SK-MEL-5 (cell line): ENCODE results near the gene SLC51A. TPM values are rescaled to one million over a fixed set of nuclear protein-coding genes. Genes with fewer than 3 reads are reported as not detected.
"Not testable (repeated sequence)": the region's sequence is repeated elsewhere in the genome, so short reads cannot be mapped to it uniquely, and the experiment has no call there.

ENCODE experiments used
- DNase-seq: peaks from one replicate; pipeline ENCODE4 v3.0.0-alpha.2; 2016; ENCODE audit warnings: low read depth, low spot score
- in situ Hi-C: cut with HindIII; loops from 2 replicates; pipeline ENCODE4 v1.10.0; 2016; ENCODE audit warnings: low sequenced_read_pairs, high pct_unique_total_duplicates, low pct_unique_long_range_greater_than_20kb
- total RNA-seq: library from RNA; depleted of rRNA; stranded (reverse); fragments of >200 nt; shearing (Covaris generic); gene quantifications from 2 replicates; pipeline ENCODE4 v1.2.3, GENCODE V29; 2014

SLC51A gene
- total RNA-seq, 1 experiment from 2014 or later, result not detected

DNA sequence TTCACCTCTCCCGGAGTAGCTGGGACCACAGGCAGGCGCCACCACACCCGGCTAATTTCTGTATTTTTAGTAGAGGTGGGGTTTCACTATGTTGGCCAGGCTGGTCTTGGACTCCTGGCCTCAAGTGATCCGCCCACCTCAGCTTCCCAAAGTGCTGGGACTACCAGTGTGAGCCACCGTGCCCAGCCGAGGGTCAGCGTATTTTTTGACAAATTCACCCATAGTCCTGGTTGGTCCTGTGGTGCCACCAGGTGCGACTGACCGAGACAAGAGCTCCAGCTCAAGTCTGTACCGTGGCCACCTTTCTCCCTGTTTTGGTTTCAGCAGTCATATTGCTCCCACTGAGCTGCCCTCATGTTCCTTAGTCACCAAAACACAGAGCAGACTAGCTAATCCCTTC, 8.8 kb downstream of the SLC51A start:
- in situ Hi-C loops, result no loop called here
- DNase-seq, result no peak

GRCh38 chr3:196225763-196226364, 9.5 kb downstream of the SLC51A start:
- in situ Hi-C loops, result no loop called here
- DNase-seq, result no peak

DNA sequence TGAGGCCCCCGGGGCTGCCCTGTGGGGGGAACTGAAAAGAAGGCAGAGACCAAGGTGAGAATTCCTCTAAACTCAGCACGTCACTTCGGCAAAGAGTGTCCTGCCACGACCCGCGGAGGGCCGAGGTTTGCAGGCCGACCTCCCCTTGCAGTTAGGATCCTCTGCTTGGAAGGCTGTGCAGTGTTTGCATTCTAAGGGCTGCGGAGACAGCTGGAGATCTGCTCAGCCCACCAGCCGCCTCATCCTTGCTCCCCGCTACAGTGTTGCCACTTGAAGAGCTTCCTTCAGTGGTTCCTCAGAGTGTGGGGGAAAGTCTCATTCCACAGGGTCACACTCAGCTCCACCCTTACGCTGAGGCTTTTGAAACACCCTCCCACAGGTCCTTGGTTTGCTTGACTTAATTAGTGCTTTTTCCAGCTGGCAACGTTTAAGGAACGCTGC, 10.8 kb downstream of the SLC51A start:
- DNase-seq, result no peak
- in situ Hi-C loops, result no loop called here

DNA sequence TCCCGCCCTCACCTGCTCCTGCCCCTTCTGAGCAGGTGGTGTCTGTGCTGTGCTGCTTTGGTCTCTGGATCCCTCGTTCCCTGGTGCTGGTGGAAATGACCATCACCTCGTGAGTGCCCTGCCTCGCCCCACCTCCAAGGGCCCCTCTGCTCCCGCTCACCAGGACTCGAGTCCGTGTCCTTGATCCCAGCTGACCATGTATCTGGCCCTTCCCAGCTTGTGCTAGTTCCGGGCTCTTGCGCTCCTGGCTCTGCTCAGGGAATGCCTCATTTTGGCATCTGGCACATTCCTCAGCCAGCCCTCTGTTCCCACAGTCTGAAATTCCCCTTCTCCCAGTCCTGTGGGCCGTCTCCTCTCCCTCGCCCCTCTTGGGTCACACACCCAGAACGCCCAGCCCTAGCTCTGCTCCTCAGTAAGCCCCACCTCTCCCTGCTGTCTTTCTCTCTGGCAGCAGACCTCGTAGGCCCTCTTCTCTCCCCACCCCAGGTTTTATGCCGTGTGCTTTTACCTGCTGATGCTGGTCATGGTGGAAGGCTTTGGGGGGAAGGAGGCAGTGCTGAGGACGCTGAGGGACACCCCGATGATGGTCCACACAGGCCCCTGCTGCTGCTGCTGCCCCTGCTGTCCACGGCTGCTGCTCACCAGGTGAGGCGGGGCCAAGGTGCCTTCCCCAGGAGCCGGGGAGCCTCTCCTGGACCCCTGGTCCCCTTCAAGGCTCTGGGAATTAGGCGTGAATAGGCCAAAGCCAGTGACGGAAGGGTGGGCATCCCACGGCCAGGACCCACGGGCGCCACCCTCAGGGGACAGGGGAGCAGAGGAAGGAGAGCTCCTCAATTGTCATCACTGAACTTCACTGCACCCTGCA, 11.5 kb downstream of the SLC51A start:
- in situ Hi-C loops, result no loop called here
- DNase-seq, result no peak

DNA sequence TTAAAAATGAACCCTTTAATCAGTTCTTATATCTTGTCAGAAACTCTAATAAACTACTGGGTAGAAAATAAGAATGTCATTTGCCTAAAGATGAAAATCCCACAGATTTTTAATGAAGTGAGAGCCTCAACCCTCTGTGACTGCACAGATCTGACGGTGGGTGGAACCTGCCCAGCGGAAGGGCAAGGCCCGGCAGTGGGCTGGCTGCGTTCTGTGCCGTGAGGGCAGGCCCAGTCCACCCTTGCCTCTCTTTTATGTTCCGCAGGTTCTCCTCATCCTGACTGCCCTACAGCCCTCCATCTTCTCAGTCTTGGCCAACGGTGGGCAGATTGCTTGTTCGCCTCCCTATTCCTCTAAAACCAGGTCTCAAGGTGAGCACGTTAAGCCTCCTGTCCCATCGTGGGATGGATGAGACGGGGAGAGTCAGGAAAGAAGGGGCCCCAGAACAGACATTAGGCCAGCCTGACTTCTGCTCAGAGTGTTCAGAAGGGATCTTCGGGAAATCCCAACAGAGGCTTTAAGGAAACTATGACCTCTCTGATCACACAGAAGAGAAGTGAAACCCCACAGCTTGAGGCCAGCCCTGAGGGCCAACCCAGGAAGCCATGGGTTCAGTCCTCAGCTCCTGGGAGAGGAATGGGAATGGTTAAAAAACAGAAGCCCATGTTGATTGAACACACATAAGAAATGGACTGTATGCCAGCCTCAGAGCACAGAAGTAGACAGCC, 16.0 kb downstream of the SLC51A start:
- in situ Hi-C loops, result no loop called here
- DNase-seq, result no peak

- DNase-seq, result no peak
- in situ Hi-C loops, result no loop called here
These were observed 16.5 kb downstream of the SLC51A start for GRCh38 chr3:196232882-196233251.

- DNase-seq, result no peak
- in situ Hi-C loops, result no loop called here
These were observed 19.3 kb downstream of the SLC51A start for GRCh38 chr3:196235452-196236122.

DNA sequence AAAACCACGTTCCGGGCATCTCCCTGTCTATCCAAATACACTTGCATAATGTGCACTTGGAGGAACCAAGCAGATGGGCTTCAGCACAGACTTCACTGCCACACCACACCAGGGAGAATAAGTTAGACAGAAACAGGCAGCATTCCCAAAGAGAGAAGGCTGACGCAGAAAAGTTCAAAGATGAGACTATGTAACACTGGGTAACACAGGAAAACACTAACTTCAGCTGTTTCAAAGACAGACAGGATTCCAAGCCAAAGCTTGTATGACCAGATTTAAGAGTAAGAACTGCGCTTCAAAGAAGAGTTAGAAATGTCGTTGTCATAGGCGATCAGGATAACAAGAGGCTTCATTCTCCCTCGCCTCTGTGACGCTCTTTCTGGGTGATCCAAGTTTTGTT, 19.9 kb downstream of the SLC51A start:
- no peak for DNase-seq

GRCh38 chr3:196237203-196237602, 20.9 kb downstream of the SLC51A start:
- in situ Hi-C loops, result no loop called here
- DNase-seq, result no peak

More for the DNA sequence above, 19.9 kb downstream of the SLC51A start:
- in situ Hi-C loops, result no loop called here

GRCh38 chr3:196238612-196239560, 22.6 kb downstream of the SLC51A start:
- DNase-seq, result no peak
- in situ Hi-C loops, result no loop called here

DNA sequence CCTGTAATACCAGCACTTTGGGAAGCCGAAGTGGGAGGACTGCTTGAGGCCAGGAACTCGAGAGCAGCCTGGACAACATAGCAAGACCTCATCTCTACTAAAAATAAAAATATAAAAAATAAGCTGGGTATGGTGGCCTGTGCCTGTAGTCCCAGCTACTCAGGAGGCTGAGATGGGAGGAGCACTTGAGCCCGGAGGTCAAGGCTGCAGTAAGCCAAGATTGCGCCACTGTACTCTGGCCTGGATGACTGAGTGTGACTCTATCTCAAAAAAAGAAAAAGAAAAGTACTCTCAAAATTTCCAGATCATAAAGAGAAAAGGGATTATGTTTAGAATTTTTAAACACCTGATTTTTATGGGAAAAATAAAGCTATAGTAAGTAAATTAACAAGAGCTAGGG, 24.1 kb downstream of the SLC51A start:
- in situ Hi-C loops, result no loop called here
- no peak for DNase-seq

GRCh38 chr3:196241704-196242103, 25.4 kb downstream of the SLC51A start:
- in situ Hi-C loops, result no loop called here
- DNase-seq, result no peak

DNA sequence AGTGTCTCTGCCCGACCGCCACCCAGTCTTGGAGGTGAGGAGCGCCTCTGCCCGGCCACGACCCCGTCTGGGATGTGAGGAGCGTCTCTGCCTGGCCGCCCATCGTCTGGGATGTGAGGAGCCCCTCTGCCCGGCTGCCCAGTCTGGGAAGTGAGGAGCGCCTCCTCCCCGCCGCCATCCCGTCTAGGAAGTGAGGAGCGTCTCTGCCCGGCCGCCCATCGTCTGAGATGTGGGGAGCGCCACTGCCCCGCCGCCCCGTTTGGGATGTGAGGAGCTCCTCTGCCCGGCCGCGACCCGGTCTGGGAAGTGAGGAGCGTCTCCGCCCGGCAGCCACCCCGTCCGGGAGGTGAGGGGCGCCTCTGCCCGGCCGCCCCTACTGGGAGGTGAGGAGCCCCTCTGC, 27.8 kb downstream of the SLC51A start:
- DNase-seq, in situ Hi-C loops: not testable (repeated sequence)

DNA sequence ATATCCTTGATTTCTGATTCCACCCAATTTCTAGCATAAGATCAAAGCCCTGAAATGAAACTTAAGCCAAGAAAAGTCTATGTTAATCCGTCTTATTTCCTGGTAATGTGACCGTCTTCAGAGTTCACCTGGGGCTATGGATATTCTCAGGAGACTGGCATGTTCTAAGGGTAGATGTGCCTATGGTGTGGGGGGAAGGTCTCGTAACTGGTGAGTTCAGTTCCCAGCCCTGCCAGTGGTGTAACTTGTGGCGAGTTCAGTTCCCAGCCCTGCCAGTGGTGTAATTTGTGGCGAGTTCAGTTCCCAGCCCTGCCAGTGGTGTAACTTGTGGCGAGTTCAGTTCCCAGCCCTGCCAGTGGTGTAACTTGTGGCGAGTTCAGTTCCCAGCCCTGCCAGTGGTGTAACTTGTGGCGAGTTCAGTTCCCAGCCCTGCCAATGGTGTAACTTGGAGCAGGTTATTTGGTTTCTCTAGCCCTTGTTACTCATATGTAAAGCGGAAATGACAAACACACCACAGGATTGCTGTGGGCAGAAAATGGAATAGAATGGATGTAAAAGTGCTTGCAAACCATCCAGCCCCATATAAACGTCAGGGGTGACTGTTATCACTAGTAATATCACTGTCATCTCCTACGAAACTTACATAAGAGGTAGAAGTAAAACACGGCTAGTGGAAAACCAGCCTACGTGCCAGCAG, 30.4 kb downstream of the SLC51A start:
- in situ Hi-C loops, result no loop called here
- no peak for DNase-seq

DNA sequence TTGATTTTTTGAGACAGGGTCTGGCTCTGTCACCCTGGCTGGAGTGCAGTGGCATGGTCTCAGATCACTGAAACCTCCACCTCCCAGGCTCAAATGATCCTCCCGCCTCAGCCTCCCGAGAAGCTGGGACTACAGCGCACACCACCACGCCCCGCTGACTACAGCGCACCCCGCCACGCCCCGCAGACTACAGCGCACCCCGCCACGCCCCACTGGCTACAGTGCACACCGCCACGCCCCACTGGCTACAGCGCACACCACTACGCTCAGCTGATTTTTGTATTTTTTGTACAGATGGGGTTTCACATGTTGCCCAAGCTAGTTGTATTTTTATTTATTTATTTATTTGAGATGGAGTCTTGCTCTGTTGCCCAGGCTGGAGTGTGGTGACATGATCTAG, 35.6 kb downstream of the SLC51A start:
- in situ Hi-C loops, result no loop called here
- DNase-seq, result no peak

GRCh38 chr3:196254376-196255283, 38.3 kb downstream of the SLC51A start:
- no peak for DNase-seq
- in situ Hi-C loops, result no loop called here
